GM12801 (cell line): ENCODE data around the gene DNAJB9.

Experiments used
- TF ChIP-seq, protein P1 (sequence below): IDR thresholded peaks from one replicate; pipeline ENCODE4 v1.5.1; 2011; ENCODE audit warnings: control low read depth; ENCODE audit not compliant: insufficient read length; ENCODE audit errors: extremely low read depth

DNAJB9 gene

GRCh38 chr7:108589874-108590273 lies 20.2 kb downstream of the DNAJB9 start:
- TF ChIP-seq, protein P1, sequence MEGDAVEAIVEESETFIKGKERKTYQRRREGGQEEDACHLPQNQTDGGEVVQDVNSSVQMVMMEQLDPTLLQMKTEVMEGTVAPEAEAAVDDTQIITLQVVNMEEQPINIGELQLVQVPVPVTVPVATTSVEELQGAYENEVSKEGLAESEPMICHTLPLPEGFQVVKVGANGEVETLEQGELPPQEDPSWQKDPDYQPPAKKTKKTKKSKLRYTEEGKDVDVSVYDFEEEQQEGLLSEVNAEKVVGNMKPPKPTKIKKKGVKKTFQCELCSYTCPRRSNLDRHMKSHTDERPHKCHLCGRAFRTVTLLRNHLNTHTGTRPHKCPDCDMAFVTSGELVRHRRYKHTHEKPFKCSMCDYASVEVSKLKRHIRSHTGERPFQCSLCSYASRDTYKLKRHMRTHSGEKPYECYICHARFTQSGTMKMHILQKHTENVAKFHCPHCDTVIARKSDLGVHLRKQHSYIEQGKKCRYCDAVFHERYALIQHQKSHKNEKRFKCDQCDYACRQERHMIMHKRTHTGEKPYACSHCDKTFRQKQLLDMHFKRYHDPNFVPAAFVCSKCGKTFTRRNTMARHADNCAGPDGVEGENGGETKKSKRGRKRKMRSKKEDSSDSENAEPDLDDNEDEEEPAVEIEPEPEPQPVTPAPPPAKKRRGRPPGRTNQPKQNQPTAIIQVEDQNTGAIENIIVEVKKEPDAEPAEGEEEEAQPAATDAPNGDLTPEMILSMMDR, result no peak

GRCh38 chr7:108590606-108591005 lies 20.9 kb downstream of the DNAJB9 start:
- TF ChIP-seq, protein P1, result no peak

GRCh38 chr7:108592646-108593201 lies 23.1 kb downstream of the DNAJB9 start:
- TF ChIP-seq, protein P1, result no peak

- TF ChIP-seq, protein P1, result no peak
Measured at GRCh38 chr7:108596560-108596959, 26.9 kb downstream of the DNAJB9 start.

DNA sequence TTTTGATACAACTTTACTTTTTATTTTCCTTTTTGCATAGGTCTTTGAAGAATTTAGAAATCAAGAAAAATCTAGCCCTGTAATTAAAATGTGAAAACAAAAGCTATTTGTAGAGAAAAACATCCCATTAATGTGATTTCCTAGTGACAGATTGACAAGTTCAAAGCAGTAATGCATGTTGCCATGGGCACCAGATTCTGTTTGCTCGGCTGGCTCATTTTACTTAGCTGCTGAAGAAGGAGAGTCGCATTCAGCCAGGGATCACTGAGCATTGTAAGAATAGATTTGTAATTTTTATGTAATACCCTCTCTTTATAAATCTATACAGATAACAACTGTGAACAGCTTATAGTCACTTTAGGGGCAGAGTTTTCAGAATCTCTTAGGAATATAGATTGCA lies 28.5 kb downstream of the DNAJB9 start:
- TF ChIP-seq, protein P1, result no peak

DNA sequence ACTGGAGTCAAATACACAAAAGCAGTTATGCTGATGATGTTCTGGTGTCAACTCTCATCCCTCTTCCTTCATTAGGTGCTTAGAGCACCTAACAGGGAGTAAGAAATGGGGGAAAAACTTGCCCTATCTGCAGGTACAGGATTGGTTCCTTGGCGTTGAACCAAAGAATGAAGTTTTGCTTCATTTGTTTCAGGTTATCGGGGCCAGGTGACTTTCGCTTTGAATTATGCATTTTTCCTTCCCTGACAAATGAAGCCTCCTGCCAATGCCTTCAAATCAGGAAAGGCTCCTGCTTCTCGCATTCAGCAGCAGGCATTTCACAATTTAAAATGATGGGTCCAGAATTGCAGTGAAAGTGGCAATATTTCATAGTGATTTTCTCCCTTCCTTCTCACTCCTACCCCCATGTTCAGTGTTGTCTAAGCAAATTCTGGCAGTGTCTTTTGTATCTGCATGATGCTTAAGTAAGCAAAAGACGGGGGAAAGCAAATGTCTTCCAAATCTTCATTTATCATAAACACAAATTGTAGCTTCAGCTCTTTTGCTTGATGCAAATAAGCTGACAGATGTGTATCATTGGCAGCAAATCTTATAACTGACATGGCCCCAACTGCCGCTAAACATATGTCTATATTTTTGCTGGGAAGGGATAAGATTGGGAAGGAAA lies 29.4 kb downstream of the DNAJB9 start:
- TF ChIP-seq, protein P1, result no peak

DNA sequence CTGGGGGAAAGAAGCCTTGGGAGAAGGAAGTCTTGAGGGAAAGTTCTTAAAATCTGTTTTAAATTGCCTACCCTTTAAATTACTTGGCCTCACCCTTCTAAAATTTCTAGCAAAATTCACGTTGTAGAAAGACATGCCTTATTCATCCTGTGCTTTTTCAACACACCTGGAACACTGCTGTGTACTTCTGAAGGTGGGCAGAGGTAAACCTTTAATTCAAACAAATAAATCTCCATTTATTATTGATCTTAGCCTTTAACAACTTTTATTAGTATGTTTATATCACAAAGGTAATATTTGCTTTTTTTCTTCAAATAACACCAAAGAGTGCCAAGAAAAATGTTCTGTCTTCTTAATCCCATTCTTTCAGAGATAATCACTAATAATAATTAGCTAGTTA lies 30.7 kb downstream of the DNAJB9 start:
- TF ChIP-seq, protein P1, result no peak
